LNCAP (cell line): Measurements from ENCODE around the gene CCDC78.

Experiments
- TF ChIP-seq, protein P1 (sequence below): fragments of 450-650 bp; IDR thresholded peaks from 2 replicates; pipeline ENCODE4 v1.5.1; 2017; ENCODE audit warnings: mild to moderate bottlenecking

Gene CCDC78

DNA sequence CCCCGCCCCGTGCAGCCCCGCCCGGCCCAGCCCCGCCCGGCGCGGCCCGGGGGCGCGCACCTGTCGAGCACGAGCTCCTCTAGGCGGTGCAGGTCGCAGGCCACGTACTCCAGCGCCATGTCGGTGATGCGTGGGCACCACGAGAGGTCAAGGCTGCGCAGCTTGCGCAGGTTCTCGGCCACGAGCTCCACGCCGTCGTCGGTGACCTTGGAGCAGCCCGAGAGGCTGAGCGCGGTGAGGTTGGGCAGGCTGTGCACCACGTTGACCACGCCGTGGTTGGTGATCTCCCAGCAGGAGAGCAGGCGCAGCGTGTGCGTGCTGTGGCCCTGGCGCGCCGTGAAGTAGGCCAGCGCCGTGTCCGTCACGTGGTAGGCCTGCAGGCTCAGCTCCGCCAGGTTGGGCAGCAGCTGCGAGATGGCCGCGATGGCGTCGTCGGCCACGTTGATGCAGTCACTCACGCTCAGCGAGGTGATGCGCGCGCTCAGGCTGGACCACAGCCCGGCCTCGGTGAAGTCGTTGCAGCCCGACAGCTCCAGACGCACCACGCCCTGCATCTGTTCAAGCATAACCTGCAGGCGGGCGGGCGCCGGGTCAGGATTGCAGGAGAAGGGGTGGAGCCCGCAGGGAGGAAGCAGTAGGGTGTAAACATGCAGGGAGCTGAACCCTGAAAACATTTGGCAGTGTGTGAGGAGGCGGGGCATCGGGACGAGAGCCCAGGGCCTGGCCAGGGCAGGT, 30.7 kb downstream of the CCDC78 start:
- TF ChIP-seq, protein P1, sequence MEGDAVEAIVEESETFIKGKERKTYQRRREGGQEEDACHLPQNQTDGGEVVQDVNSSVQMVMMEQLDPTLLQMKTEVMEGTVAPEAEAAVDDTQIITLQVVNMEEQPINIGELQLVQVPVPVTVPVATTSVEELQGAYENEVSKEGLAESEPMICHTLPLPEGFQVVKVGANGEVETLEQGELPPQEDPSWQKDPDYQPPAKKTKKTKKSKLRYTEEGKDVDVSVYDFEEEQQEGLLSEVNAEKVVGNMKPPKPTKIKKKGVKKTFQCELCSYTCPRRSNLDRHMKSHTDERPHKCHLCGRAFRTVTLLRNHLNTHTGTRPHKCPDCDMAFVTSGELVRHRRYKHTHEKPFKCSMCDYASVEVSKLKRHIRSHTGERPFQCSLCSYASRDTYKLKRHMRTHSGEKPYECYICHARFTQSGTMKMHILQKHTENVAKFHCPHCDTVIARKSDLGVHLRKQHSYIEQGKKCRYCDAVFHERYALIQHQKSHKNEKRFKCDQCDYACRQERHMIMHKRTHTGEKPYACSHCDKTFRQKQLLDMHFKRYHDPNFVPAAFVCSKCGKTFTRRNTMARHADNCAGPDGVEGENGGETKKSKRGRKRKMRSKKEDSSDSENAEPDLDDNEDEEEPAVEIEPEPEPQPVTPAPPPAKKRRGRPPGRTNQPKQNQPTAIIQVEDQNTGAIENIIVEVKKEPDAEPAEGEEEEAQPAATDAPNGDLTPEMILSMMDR: no peak

DNA sequence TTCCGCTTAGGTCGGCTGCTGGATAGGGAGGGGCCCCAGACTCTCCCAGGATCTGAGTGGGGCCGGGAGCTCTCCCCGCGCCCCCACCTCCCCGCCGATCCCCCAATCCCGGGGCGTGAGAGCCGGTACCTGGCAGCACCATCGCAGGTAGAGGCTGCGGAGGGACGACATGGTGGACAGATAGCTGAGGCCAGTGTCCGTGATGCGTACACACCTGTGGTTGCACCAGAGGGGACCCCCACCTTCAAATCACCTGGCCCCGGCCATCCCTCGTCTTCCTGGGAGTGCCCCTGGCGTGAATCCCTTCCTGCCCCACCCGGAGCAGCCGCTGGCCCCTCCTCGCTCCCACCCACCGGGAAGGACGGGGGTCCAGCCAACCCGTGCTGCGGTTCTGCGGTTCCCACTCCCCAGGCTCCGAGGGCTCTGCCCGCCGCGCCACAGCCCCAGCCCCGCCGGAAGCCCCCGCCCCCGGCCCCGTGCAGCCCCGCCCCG, 31.3 kb downstream of the CCDC78 start:
- TF ChIP-seq, protein P1: no peak

DNA sequence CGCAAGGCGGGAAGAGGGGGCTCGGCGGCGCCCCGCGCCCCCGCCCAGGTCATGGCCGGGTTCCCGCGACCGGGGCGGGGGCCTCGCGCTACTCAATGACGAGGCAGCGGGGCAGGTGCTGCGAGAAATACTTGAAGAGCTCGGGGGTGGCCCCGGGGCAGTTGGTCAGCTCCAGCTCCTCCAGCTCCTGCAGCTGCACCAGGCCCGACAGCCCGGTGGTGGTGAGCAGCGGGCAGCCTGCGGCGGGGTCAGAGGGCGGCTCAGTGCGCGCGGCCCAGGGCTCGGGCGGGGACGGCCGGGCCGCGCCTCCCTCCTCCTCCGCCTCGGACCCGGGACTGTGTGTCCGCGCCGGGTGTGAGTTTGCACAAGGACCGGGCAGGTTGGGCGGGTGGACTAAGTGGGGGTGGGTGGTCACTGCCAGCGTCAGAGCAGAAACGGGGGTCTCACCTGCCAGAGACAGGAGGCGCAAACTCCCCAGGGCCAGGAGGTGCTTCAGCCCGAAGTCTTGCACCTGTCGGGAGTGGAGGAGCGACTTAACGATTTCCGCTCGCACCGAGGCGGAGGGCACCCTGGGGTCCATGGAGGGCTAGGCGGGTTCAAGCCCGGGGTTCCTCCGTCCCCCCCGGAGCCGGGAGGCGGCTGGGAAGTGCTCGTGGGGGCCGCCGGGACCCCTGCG, 31.9 kb downstream of the CCDC78 start:
- TF ChIP-seq, protein P1: no peak

DNA sequence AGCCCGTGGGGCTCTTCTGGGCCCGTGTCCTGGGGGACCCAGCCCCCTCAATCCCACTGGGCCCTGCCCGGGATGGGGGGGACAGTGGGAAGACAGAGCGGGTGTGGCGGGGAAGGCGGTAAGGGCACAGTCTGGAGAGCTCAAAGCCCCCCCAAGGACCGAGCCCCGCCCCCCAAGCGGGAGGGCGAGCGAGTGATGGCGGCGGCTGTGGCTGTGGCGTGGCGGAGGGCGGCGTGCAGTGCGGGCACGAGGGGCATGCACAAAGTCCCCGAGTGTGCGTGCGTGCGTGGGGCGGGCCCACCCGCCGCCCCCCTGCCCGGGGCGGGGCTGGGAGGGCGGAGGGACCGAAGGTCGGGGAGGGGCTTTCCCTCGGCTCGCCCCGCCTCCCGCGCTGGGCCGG, 32.5 kb downstream of the CCDC78 start:
- TF ChIP-seq, protein P1: no peak

DNA sequence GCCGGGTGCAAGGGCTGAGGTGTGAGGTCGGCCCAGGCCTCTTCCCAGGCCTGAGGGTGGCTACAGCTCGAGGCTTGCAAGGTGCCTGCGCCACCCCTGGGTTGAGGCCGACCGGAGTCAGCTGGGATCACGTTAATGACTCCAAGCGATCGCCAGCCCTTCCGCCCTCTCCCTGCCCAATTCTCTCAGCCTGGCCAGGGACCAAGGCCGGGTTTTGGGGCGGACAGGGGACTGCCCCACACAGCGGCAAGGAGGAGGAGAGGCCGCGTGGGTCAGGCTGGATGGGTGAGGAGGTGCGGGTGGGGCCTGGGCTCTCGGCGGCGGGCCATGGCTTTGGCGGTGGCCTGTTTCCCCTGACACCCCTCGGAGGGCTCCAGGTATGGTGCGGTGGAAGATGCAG, 32.9 kb downstream of the CCDC78 start:
- TF ChIP-seq, protein P1: no peak

DNA sequence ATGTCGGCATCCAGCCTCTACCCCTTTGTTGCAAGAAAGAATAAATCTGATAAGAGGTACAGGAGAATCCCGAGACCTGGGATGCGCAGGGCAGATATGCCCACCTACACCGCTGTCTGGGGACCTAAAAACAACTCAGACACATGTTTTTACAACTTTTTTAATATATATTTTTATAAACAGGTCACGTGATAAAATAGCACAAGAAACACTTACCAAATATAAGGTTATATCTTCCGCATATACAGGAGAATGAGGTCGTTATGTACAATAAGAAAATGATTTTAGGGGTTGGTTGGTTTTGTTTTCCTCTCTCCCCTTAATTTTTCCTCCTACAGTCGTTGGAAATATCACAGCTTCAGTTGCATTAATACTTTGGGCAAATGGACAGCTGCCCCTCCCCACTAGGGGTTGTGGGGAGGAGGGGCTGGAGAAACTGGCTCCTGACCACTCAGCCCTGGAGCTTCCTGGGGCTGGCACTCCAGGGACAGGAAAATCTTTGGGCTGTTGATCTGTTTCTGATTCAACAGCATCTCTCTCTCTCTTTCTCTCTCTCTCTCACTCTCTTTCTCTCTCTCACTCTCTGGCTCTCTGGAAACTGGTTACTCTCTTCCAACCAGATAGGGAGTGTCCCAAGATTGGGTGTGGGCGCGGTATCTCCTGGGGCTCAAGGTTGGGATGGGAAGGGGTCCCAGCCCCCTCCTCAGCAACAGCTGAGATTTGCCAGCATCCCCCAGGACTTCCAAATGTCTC, 33.7 kb downstream of the CCDC78 start:
- TF ChIP-seq, protein P1: no peak

DNA sequence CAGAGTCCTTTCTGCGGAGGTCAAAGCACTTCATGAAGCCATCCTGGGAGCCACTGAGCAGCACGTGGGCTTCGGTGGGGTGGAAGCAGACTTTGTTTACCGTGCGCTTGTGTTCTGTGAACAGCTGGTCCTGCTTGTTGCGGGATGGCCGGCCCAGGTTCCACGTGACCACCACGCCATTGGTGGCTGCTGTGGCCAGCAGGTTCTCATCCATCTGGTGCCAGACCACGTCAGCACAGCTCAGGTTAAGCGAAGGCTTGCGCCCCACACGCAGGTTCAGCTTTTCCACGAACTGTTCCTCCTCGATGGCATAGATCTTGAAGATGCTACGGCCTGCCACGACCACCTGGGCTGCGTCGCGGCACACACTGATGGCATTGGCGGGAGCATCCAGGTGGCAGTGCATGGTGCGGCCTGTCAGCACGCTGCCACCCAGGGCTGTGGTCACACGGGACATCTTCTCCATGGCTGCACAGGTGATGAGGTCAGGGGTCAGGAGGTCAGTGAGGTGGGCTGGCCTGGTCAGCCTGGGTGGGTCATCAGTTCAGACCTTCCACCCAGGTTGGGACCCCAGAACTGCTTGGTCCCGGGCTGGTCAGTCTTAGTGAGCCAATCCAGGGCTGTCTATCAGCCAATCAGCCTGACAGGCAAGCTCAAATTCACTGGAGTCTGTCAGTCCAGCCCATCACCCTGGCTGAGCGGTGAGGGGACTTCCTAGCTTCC, 36.9 kb downstream of the CCDC78 start:
- TF ChIP-seq, protein P1: no peak
